Trophoblast cell (in vitro differentiated cells and primary cell): ENCODE results near the gene PCDHGB7.
"Not testable (repeated sequence)": the region's sequence is repeated elsewhere in the genome, so short reads cannot be mapped to it uniquely, and the experiment has no call there.

Source experiments
- DNase-seq, 2 donors: peaks; one replicate each; pipeline ENCODE4 v3.0.0-alpha.2; 2016
- H2AFZ ChIP-seq: 2 replicates; pipeline ENCODE4 v1.6.1; 2013; ENCODE audit warnings: low read length, moderate library complexity, mild to moderate bottlenecking; ENCODE audit not compliant: insufficient read depth, poor library complexity
- H2AK5ac ChIP-seq: 2 replicates; pipeline ENCODE4 v1.6.1; 2013; ENCODE audit warnings: mild to moderate bottlenecking, low read length
- H2BK120ac ChIP-seq: 2 replicates; pipeline ENCODE4 v1.6.1; 2013; ENCODE audit warnings: low read length, mild to moderate bottlenecking, moderate library complexity; ENCODE audit not compliant: insufficient read depth, poor library complexity
- H2BK12ac ChIP-seq: 2 replicates; pipeline ENCODE4 v1.6.1; 2013; ENCODE audit warnings: mild to moderate bottlenecking, low read length, moderate library complexity
- H2BK5ac ChIP-seq: 2 replicates; pipeline ENCODE4 v1.6.1; 2013; ENCODE audit warnings: low read length, low read depth, moderate library complexity, mild to moderate bottlenecking; ENCODE audit not compliant: poor library complexity
- H3K14ac ChIP-seq: 2 replicates; pipeline ENCODE4 v1.6.1; 2013; ENCODE audit warnings: mild to moderate bottlenecking, low read length
- H3K18ac ChIP-seq: 2 replicates; pipeline ENCODE4 v1.6.1; 2013; ENCODE audit warnings: mild to moderate bottlenecking, low read length
- H3K23ac ChIP-seq: 2 replicates; pipeline ENCODE4 v1.6.1; 2013; ENCODE audit warnings: low read length
- H3K27ac ChIP-seq: 2 replicates; pipeline ENCODE4 v1.5.1; 2013; ENCODE audit warnings: low read depth, mild to moderate bottlenecking, inconsistent platforms, low read length, moderate library complexity
- H3K27me3 ChIP-seq: 2 replicates; pipeline ENCODE4 v1.6.1; 2013; ENCODE audit warnings: inconsistent platforms, mild to moderate bottlenecking, low read length, moderate library complexity; ENCODE audit not compliant: insufficient read depth
- H3K36me3 ChIP-seq, 2 experiments: 1 replicate in 1 of 2; 2 replicates in 1 of 2; pipeline ENCODE4 v1.6.1; 2013; ENCODE audit warnings: low read length in 2 of 2, mild to moderate bottlenecking in 2 of 2, moderate library complexity in 1 of 2; ENCODE audit not compliant: insufficient read depth in 2 of 2, control insufficient read depth in 1 of 2
- H3K4ac ChIP-seq: 2 replicates; pipeline ENCODE4 v1.6.1; 2013; ENCODE audit warnings: low read depth, mild to moderate bottlenecking, low read length, moderate library complexity
- H3K4me1 ChIP-seq, 2 experiments: 1 replicate in 1 of 2; 2 replicates in 1 of 2; pipeline ENCODE4 v1.6.1; 2013; ENCODE audit warnings: low read length in 2 of 2, mild to moderate bottlenecking in 2 of 2, moderate library complexity in 1 of 2; ENCODE audit not compliant: insufficient read depth in 2 of 2, control insufficient read depth in 1 of 2
- H3K4me2 ChIP-seq: 2 replicates; pipeline ENCODE4 v1.6.1; 2013; ENCODE audit warnings: inconsistent platforms, mild to moderate bottlenecking, low read length, moderate library complexity
- H3K4me3 ChIP-seq: 2 replicates; pipeline ENCODE4 v1.5.1; 2013; ENCODE audit warnings: mild to moderate bottlenecking, low read depth, low read length, inconsistent platforms
- H3K79me1 ChIP-seq: one replicate; pipeline ENCODE4 v1.6.1; 2013; ENCODE audit warnings: low read length
- H3K79me2 ChIP-seq: 2 replicates; pipeline ENCODE4 v1.6.1; 2013; ENCODE audit warnings: low read length, mild to moderate bottlenecking; ENCODE audit not compliant: control insufficient read depth, insufficient read depth, poor library complexity
- H3K9ac ChIP-seq: 2 replicates; pipeline ENCODE4 v1.6.1; 2013; ENCODE audit warnings: mild to moderate bottlenecking, low read length
- H3K9me3 ChIP-seq: 2 replicates; pipeline ENCODE4 v1.6.1; 2013; ENCODE audit warnings: low read depth, mild to moderate bottlenecking, control low read depth, inconsistent platforms, low read length; ENCODE audit not compliant: insufficient read depth
- H4K12ac ChIP-seq: 2 replicates; pipeline ENCODE4 v1.6.1; 2013; ENCODE audit warnings: low read depth, mild to moderate bottlenecking, low read length, moderate library complexity
- H4K8ac ChIP-seq: 2 replicates; pipeline ENCODE4 v1.6.1; 2013; ENCODE audit warnings: low read depth, mild to moderate bottlenecking, low read length, moderate library complexity
- H4K91ac ChIP-seq: one replicate; pipeline ENCODE4 v1.6.1; 2013; ENCODE audit warnings: low read depth, mild to moderate bottlenecking, low read length, moderate library complexity
- WGBS: extraction: QIAGEN DNeasy Blood & Tissue Kit; methylation state at CpG from one replicate; pipeline ENCODE4 v1.1.7; 2013; ENCODE audit warnings: missing lambda C conversion rate; ENCODE audit not compliant: insufficient read length, insufficient coverage; ENCODE audit errors: extremely low coverage; 5-methylcytosine and 5-hydroxymethylcytosine counted together

The PCDHGB7 gene

GRCh38 chr5:141389153-141390042 is 28.1 kb upstream of the PCDHGB7 start:
- DNase-seq, result no peak
- Histone ChIP-seq H3K79me2 (no peaks in the 10 kb centered on the region), H2AFZ (no peak overlapping the region), H3K27ac (no peak overlapping the region), H3K4me1 (no peaks in the 10 kb centered on the region), H3K18ac (no peak overlapping the region), H3K23ac (no peak overlapping the region), H4K91ac (no peak overlapping the region), H3K14ac (no peak overlapping the region), H2BK120ac (no peak overlapping the region), H4K8ac (no peak overlapping the region), H4K12ac (no peak overlapping the region), H2BK12ac (no peak overlapping the region), H3K9ac (no peak overlapping the region), H3K4me2 (no peak overlapping the region), H3K9me3 (peaks cover 40% of the 10 kb centered on the region), H3K4ac (no peak overlapping the region), H2AK5ac (no peak overlapping the region), H3K4me3 (no peak overlapping the region), H3K36me3 (peaks cover 19 to 23% of the 10 kb centered on the region in 2 experiments), H2BK5ac (no peak overlapping the region), H3K79me1 (no peaks in the 10 kb centered on the region), H3K27me3 (no peaks in the 10 kb centered on the region)
- WGBS, result no CpG with 5 or more reads among the region's 77 CpGs

DNA sequence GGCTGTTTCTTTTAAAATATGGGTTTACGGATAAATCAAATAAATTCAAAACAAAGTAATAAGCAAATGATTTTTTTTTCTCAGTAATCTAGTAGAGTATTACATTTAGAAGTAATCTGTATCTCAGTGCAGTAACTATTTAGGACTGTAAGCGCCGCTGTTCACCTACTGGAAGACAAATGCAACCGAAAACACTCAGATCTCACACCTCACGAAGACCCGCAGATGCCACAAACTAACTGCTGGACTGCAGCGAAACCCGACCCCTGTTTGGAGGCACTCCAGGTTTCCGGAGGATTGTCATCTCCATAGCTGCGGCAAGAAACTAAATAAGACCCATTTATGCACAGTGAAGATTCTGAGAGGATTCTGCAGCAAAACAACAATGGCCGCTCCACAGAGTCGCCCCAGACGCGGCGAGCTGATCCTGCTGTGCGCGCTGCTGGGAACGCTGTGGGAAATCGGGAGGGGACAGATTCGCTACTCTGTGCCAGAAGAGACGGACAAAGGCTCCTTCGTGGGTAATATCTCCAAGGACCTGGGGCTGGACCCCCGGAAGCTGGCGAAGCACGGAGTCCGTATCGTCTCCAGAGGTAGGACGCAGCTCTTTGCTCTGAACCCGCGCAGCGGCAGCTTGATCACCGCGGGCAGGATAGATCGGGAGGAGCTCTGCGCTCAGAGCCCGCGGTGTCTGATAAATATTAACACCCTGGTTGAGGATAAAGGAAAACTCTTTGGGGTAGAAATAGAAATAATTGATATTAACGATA is 24.9 kb upstream of the PCDHGB7 start, which contains the start of gene PCDHGA8:
TSS of gene PCDHGA8 (plus strand) at position 205 of the 770 bp plus-strand sequence. CDS start at position 386, 181 bp downstream.
- Histone ChIP-seq H3K9me3 (peaks cover 38% of the 10 kb centered on the region), H3K27ac (no peak within 1 kb of the TSS), H3K79me2 (no peaks in the 10 kb centered on the region), H3K79me1 (no peaks in the 10 kb centered on the region), H2BK120ac (no peak within 1 kb of the TSS), H2AFZ (no peak within 1 kb of the TSS), H3K14ac (no peak within 1 kb of the TSS), H3K23ac (no peak within 1 kb of the TSS), H3K4me2 (no peak within 1 kb of the TSS), H4K12ac (no peak within 1 kb of the TSS), H3K4ac (no peak within 1 kb of the TSS), H3K4me1 (no peaks in the 10 kb centered on the region), H3K36me3 (peaks cover 19 to 25% of the 10 kb centered on the region in 2 experiments), H2BK12ac (no peak within 1 kb of the TSS), H4K8ac (no peak within 1 kb of the TSS), H4K91ac (no peak within 1 kb of the TSS), H3K9ac (no peak within 1 kb of the TSS), H3K27me3 (no peaks in the 10 kb centered on the region), H3K18ac (no peak within 1 kb of the TSS), H2BK5ac (no peak within 1 kb of the TSS), H3K4me3 (no peak within 1 kb of the TSS), H2AK5ac (no peak within 1 kb of the TSS)
- no CpG with 5 or more reads among the region's 38 CpGs for WGBS
- DNase-seq, result no peak

DNA sequence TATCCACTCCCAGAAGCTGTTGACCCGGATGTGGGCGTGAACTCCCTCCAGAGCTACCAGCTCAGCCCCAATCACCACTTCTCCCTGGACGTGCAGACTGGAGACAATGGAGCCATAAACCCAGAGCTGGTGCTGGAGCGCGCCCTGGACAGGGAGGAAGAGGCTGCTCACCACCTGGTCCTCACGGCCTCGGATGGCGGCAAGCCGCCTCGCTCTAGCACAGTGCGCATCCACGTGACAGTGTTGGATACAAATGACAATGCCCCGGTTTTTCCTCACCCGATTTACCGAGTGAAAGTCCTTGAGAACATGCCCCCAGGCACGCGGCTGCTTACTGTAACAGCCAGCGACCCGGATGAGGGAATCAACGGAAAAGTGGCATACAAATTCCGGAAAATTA is 24.2 kb upstream of the PCDHGB7 start:
- H2BK12ac ChIP-seq, result no peak overlapping the region
- WGBS, result no CpG with 5 or more reads among the region's 21 CpGs
- no peak overlapping the region for H3K23ac ChIP-seq

DNA sequence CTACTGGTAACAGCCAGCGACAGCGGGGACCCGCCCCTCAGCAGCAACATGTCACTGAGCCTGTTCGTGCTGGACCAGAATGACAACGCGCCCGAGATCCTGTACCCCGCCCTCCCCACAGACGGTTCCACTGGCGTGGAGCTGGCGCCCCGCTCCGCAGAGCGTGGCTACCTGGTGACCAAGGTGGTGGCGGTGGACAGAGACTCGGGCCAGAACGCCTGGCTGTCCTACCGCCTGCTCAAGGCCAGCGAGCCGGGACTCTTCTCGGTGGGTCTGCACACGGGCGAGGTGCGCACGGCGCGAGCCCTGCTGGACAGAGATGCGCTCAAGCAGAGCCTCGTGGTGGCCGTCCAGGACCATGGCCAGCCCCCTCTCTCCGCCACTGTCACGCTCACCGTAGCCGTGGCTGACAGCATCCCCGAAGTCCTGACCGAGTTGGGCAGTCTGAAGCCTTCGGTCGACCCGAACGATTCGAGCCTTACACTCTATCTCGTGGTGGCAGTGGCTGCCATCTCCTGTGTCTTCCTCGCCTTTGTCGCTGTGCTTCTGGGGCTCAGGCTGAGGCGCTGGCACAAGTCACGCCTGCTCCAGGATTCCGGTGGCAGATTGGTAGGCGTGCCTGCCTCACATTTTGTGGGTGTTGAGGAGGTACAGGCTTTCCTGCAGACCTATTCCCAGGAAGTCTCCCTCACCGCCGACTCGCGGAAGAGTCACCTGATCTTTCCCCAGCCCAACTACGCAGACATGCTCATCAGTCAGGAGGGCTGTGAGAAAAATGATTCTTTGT is 22.9 kb upstream of the PCDHGB7 start:
- H3K4ac ChIP-seq, H3K18ac ChIP-seq, H3K14ac ChIP-seq, H4K8ac ChIP-seq, H3K4me2 ChIP-seq, H3K23ac ChIP-seq, H3K27ac ChIP-seq, H3K27me3 ChIP-seq, H4K91ac ChIP-seq, H3K79me2 ChIP-seq, DNase-seq, H2AK5ac ChIP-seq, H2BK120ac ChIP-seq, H3K4me1 ChIP-seq, H2BK5ac ChIP-seq, H2AFZ ChIP-seq, H4K12ac ChIP-seq, H2BK12ac ChIP-seq, H3K9ac ChIP-seq, H3K79me1 ChIP-seq: not testable (repeated sequence)
- peaks cover 34% of the 10 kb centered on the region for H3K9me3 ChIP-seq
- no CpG with 5 or more reads among the region's 53 CpGs for WGBS
- peak overlapping the region; percentile 23 for H3K4me3 ChIP-seq
- peaks cover 17 to 25% of the 10 kb centered on the region in 2 experiments for H3K36me3 ChIP-seq

More for the DNA sequence above, 24.2 kb upstream of the PCDHGB7 start:
- no peak overlapping the region for H3K4me2 ChIP-seq
- H3K4me1 ChIP-seq, result no peaks in the 10 kb centered on the region
- H3K79me2 ChIP-seq, result no peaks in the 10 kb centered on the region
- no peak overlapping the region for H3K27ac ChIP-seq
- no peak for DNase-seq
- H4K12ac ChIP-seq, result no peak overlapping the region
- H3K9ac ChIP-seq, result no peak overlapping the region
- no peak overlapping the region for H4K8ac ChIP-seq
- H3K9me3 ChIP-seq, result peaks cover 39% of the 10 kb centered on the region
- no peak overlapping the region for H2BK120ac ChIP-seq
- H3K4me3 ChIP-seq, result no peak overlapping the region
- H3K14ac ChIP-seq, result no peak overlapping the region
- no peak overlapping the region for H3K4ac ChIP-seq
- no peak overlapping the region for H4K91ac ChIP-seq
- H2AK5ac ChIP-seq, result no peak overlapping the region
- H3K18ac ChIP-seq, result no peak overlapping the region
- no peak overlapping the region for H2AFZ ChIP-seq
- H3K27me3 ChIP-seq, result no peaks in the 10 kb centered on the region
- H2BK5ac ChIP-seq, result no peak overlapping the region
- H3K36me3 ChIP-seq, result peaks cover 19 to 27% of the 10 kb centered on the region in 2 experiments
- H3K79me1 ChIP-seq, result no peaks in the 10 kb centered on the region
